OCI-LY7 (cell line): Measurements from ENCODE around the gene CDK14.

Source experiments
- CTCF ChIP-seq: fragments of 200-600 bp; sonication (generic); conservative IDR thresholded peaks from 2 replicates; pipeline ENCODE4 v1.5.1; 2014; ENCODE audit warnings: mild to moderate bottlenecking, antibody characterized with exemption, low read length, moderate library complexity, mixed read lengths
- EZH2phosphoT487 ChIP-seq: fragments of 200-600 bp; sonication (generic); IDR thresholded peaks from 2 replicates; pipeline ENCODE4 v1.6.1; 2018; ENCODE audit warnings: low read depth, borderline replicate concordance, mild to moderate bottlenecking, mixed run types, antibody characterized with exemption, low read length, moderate library complexity, mixed read lengths

DNA sequence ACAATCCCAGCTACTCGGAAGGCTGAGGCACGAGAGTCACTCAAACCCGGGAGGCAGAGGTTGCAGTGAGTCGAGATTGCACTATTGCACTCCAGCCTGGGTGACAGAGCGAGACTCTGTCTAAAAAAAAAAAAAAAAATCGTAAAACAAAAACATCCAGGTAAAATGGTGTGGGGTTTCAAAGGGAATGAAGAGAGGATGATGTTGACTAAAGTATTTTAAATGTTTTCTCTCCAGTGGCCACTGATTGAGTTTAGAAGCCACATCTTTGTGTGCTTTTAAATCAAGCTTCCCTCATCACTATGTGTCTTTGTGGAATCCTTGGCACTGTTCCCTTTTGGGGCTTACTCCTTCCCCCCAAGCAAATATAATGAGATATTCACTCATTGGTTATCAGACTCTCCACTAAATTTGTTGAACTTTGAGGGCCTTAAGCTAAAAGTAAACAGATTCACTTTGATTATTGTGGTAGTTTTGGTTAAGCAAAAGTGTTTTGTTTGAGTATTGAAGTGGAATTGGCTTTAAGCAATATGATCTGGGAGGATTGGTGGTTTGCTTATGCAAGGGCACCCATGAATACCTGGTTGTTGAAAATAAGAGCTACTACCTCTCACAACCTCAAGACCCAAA, 162.9 kb downstream of the CDK14 start:
- TF ChIP-seq CTCF (no peak), EZH2phosphoT487 (no peak)
